T-helper 2 cell treated with Interferon-gamma antibody and Interleukin-4, amounts not matched to agents 5 μg/mL and 100 μg/mL, for 36 hours (primary cell): ENCODE measurements around the gene MYO6.

Source experiments
- DNase-seq: peaks from one replicate; pipeline ENCODE4 v3.0.0; 2021; ENCODE audit warnings: low spot score
- H3K27ac Mint-ChIP-seq: one replicate; pipeline ENCODE4 v1.8.0; 2021; ENCODE audit warnings: mild to moderate bottlenecking, mixed read lengths
- H3K27me3 Mint-ChIP-seq: one replicate; pipeline ENCODE4 v1.8.0; 2021; ENCODE audit warnings: low read depth, mixed read lengths
- H3K36me3 Mint-ChIP-seq: one replicate; pipeline ENCODE4 v1.8.0; 2021; ENCODE audit warnings: low read depth, mixed read lengths
- H3K4me1 Mint-ChIP-seq: one replicate; pipeline ENCODE4 v1.8.0; 2021; ENCODE audit warnings: low read depth, mixed read lengths
- H3K4me3 Mint-ChIP-seq: one replicate; pipeline ENCODE4 v1.8.0; 2022; ENCODE audit warnings: mild to moderate bottlenecking, moderate library complexity, mixed read lengths
- H3K9me3 Mint-ChIP-seq: one replicate; pipeline ENCODE4 v1.8.0; 2021; ENCODE audit warnings: mixed read lengths

MYO6 gene

GRCh38 chr6:75751443-75751842, 2.4 kb downstream of the MYO6 start:
- H3K4me3 Mint-ChIP-seq = no peak overlapping the region
- H3K36me3 Mint-ChIP-seq = no peaks in the 10 kb centered on the region
- H3K4me1 Mint-ChIP-seq = peaks cover 7% of the 10 kb centered on the region
- DNase-seq = no peak
- peaks cover 46% of the 10 kb centered on the region for H3K27me3 Mint-ChIP-seq
- H3K27ac Mint-ChIP-seq = no peak overlapping the region
- H3K9me3 Mint-ChIP-seq = no peaks in the 10 kb centered on the region

GRCh38 chr6:75752365-75752764, 3.3 kb downstream of the MYO6 start:
- Mint-ChIP-seq H3K27ac (no peak overlapping the region), H3K27me3 (peaks cover 39% of the 10 kb centered on the region), H3K4me1 (peaks cover 7% of the 10 kb centered on the region), H3K4me3 (no peak overlapping the region), H3K36me3 (no peaks in the 10 kb centered on the region), H3K9me3 (no peaks in the 10 kb centered on the region)
- DNase-seq = no peak

- H3K27ac Mint-ChIP-seq = no peak overlapping the region
- no peaks in the 10 kb centered on the region for H3K4me1 Mint-ChIP-seq
- H3K9me3 Mint-ChIP-seq = no peaks in the 10 kb centered on the region
- no peaks in the 10 kb centered on the region for H3K36me3 Mint-ChIP-seq
- H3K4me3 Mint-ChIP-seq = no peak overlapping the region
- peaks cover 22% of the 10 kb centered on the region for H3K27me3 Mint-ChIP-seq
- no peak for DNase-seq
These were observed 6.7 kb downstream of the MYO6 start for GRCh38 chr6:75755704-75756103.

DNA sequence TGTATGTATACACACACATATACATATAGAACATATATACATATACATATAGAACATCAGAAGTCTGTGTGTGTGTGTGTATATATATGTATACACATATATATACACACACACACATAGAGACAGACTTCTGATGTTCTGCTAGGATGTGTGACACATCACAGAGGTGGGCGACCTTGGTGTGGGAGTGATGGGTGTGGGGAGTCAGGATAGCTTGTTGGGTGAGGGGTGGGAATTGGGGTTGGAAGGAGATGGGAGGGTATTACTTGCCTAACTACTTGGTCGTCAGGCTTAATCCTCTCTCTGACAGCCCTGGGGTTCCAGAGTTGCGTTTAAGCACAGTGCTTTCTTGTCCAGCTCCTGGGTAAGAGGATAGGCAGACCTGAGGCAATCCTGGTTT, 8.3 kb downstream of the MYO6 start:
- Mint-ChIP-seq H3K27ac (no peak overlapping the region), H3K36me3 (no peaks in the 10 kb centered on the region), H3K4me3 (no peak overlapping the region), H3K27me3 (peaks cover 15% of the 10 kb centered on the region), H3K4me1 (no peaks in the 10 kb centered on the region), H3K9me3 (no peaks in the 10 kb centered on the region)
- DNase-seq = no peak

- Mint-ChIP-seq H3K27ac (no peak overlapping the region), H3K27me3 (peaks cover 14% of the 10 kb centered on the region), H3K9me3 (no peaks in the 10 kb centered on the region), H3K36me3 (no peaks in the 10 kb centered on the region), H3K4me3 (no peak overlapping the region), H3K4me1 (no peaks in the 10 kb centered on the region)
- DNase-seq = no peak
These were observed 9.0 kb downstream of the MYO6 start for GRCh38 chr6:75758061-75758460.

- Mint-ChIP-seq H3K27me3 (peaks cover 14% of the 10 kb centered on the region), H3K4me3 (no peak overlapping the region), H3K36me3 (no peaks in the 10 kb centered on the region), H3K9me3 (no peaks in the 10 kb centered on the region), H3K27ac (no peak overlapping the region), H3K4me1 (no peaks in the 10 kb centered on the region)
- DNase-seq = no peak
These were observed 10.2 kb downstream of the MYO6 start for GRCh38 chr6:75759207-75759606.

DNA sequence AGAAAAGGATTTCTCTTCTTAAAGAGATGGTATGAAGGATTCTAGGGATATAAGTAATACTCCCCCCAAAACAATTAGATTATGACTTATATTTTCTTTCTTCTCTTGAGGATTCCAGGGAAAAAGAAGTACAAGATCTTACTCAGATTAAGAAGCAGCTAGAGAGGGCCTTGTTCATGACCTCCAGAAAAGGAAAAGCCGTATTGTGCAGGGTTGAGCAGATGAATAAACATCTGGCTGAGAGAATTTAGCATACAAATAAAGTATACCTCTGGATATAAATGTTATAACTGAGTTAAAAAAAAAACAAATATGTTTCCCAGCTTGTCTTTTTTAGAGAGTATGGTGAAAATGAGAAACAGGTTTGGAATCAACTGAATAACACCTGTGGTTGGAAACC, 11.3 kb downstream of the MYO6 start:
- Mint-ChIP-seq H3K27me3 (peaks cover 14% of the 10 kb centered on the region), H3K9me3 (no peaks in the 10 kb centered on the region), H3K4me1 (no peaks in the 10 kb centered on the region), H3K27ac (no peak overlapping the region), H3K36me3 (no peaks in the 10 kb centered on the region), H3K4me3 (no peak overlapping the region)
- DNase-seq = no peak

GRCh38 chr6:75761489-75761888, 12.4 kb downstream of the MYO6 start:
- no peaks in the 10 kb centered on the region for H3K9me3 Mint-ChIP-seq
- peaks cover 14% of the 10 kb centered on the region for H3K27me3 Mint-ChIP-seq
- no peak overlapping the region for H3K27ac Mint-ChIP-seq
- DNase-seq = no peak
- H3K4me3 Mint-ChIP-seq = no peak overlapping the region
- H3K4me1 Mint-ChIP-seq = no peaks in the 10 kb centered on the region
- H3K36me3 Mint-ChIP-seq = no peaks in the 10 kb centered on the region

DNA sequence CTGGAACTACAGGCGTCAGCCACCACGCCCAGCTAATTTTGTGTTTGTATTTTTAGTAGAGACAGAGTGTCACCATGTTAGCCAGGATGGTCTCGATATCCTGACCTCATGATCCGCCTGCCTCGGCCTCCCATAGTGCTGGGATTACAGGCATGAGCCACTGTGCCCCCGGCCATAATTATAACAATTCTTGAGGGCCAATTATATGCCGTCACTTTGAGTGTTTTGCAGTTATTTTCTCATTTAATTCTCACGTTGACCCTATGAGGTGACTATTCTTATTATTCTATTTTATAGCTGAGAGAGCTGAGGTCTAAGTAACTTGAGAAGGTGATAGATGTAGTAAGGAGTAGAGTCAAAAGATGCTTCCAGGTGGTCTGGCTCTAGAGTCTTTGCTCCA, 13.0 kb downstream of the MYO6 start:
- no peak overlapping the region for H3K4me3 Mint-ChIP-seq
- no peaks in the 10 kb centered on the region for H3K9me3 Mint-ChIP-seq
- DNase-seq = no peak
- no peaks in the 10 kb centered on the region for H3K4me1 Mint-ChIP-seq
- no peak overlapping the region for H3K27ac Mint-ChIP-seq
- H3K27me3 Mint-ChIP-seq = peaks cover 14% of the 10 kb centered on the region
- H3K36me3 Mint-ChIP-seq = no peaks in the 10 kb centered on the region

DNA sequence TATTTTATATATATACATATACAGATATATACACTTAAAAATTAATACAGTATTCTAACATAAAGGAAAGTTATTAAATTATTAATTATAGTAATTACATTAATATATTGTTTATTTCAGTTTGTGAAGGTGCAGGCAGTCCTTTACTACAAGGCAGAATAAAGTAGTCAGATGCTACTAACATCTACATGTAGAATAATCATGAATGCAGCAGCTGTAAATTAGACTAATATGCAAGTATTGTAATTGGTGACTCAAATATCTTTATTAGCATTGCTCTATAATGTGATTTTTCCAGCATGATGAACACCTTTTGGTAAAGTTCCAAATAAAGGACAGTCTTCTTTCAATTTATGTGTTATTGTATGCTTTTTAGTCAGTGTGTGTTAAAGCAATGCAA, 17.3 kb downstream of the MYO6 start:
- no peaks in the 10 kb centered on the region for H3K36me3 Mint-ChIP-seq
- H3K27ac Mint-ChIP-seq = no peak overlapping the region
- no peaks in the 10 kb centered on the region for H3K27me3 Mint-ChIP-seq
- no peak overlapping the region for H3K4me3 Mint-ChIP-seq
- H3K9me3 Mint-ChIP-seq = no peaks in the 10 kb centered on the region
- no peak for DNase-seq
- no peaks in the 10 kb centered on the region for H3K4me1 Mint-ChIP-seq

DNA sequence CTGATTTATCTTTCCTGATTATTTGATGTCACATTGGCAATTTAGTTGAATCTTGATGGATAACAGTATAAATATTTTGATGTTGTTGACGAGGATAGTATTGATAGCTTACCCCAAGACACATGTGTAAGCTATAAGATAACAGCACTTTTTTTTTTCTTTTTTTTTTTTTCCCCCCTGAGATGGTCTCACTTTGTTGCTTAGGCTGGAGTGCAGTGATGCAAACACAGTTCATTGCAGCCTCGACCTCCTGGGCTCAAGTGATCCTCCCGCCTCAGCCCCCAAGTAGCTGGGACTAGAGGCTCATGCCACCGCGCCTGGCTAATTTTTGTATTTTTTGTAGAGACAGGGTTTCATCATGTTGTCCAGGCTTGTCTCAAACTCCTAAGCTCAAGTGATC, 21.8 kb downstream of the MYO6 start:
- no peak overlapping the region for H3K27ac Mint-ChIP-seq
- no peaks in the 10 kb centered on the region for H3K36me3 Mint-ChIP-seq
- H3K4me1 Mint-ChIP-seq = no peaks in the 10 kb centered on the region
- no peak for DNase-seq
- H3K4me3 Mint-ChIP-seq = no peak overlapping the region
- no peaks in the 10 kb centered on the region for H3K9me3 Mint-ChIP-seq
- peaks cover 3% of the 10 kb centered on the region for H3K27me3 Mint-ChIP-seq

GRCh38 chr6:75775219-75775618, 26.2 kb downstream of the MYO6 start:
- Mint-ChIP-seq H3K36me3 (no peaks in the 10 kb centered on the region), H3K4me1 (no peaks in the 10 kb centered on the region), H3K27ac (no peak overlapping the region), H3K9me3 (no peaks in the 10 kb centered on the region), H3K4me3 (no peak overlapping the region), H3K27me3 (peaks cover 3% of the 10 kb centered on the region)
- DNase-seq = no peak

- H3K4me3 Mint-ChIP-seq = no peak overlapping the region
- no peaks in the 10 kb centered on the region for H3K4me1 Mint-ChIP-seq
- H3K27me3 Mint-ChIP-seq = peaks cover 3% of the 10 kb centered on the region
- no peak overlapping the region for H3K27ac Mint-ChIP-seq
- no peak for DNase-seq
- no peaks in the 10 kb centered on the region for H3K9me3 Mint-ChIP-seq
- no peaks in the 10 kb centered on the region for H3K36me3 Mint-ChIP-seq
These were observed 27.4 kb downstream of the MYO6 start for GRCh38 chr6:75776461-75776860.

GRCh38 chr6:75778757-75779156, 29.7 kb downstream of the MYO6 start:
- DNase-seq = no peak
- no peak overlapping the region for H3K4me3 Mint-ChIP-seq
- no peaks in the 10 kb centered on the region for H3K36me3 Mint-ChIP-seq
- H3K4me1 Mint-ChIP-seq = no peaks in the 10 kb centered on the region
- no peaks in the 10 kb centered on the region for H3K9me3 Mint-ChIP-seq
- no peaks in the 10 kb centered on the region for H3K27me3 Mint-ChIP-seq
- no peak overlapping the region for H3K27ac Mint-ChIP-seq

DNA sequence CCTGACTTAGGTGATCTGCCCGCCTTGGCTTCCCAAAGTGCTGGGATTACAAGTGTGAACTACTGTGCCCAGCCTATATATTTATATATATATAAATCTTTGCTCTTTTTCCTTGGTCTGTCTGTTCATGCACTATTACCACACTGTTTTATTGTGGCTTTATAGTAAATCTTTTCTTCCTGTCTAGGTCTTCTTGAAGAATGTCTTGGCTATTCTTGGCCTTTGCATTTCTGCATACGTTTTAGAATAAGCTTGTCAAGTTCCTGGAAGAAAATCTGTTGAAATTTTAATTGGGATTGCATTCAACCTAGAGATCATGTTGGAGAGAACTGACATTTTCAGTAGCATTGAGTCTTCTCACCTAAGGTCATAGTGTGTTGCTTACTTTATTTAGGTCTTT, 37.1 kb downstream of the MYO6 start:
- DNase-seq = no peak
- Mint-ChIP-seq H3K4me1 (no peaks in the 10 kb centered on the region), H3K27me3 (no peaks in the 10 kb centered on the region), H3K27ac (no peak overlapping the region), H3K9me3 (no peaks in the 10 kb centered on the region), H3K4me3 (no peak overlapping the region), H3K36me3 (no peaks in the 10 kb centered on the region)
